Measurements from ENCODE around the gene TRIOBP. TPM values are rescaled to one million over a fixed set of nuclear protein-coding genes. Genes with fewer than 3 reads are reported as not detected.

TRIOBP gene
- total RNA-seq, 1 donor from 2014 or later = 32.9 TPM

DNA sequence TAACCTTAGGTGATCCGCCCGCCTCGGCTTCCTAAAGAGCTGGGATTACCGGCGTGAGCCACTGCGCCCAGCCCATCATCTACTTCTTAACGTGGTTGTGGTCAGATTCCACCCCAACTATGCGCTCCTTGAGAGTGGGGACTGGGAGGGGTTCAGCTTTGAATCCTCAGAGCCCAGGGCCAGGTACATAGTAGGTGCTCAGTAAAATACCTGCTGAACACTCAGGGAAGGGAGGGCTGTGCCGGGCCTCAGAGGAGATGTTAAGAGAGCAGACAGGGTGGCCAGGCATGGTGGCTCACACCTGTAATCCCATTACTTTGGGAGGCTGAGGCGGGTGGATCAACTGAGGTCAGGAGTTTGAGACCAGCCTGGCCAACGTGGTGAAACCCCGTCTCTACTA is 22.6 kb upstream of the TRIOBP start:
- Mint-ChIP-seq H3K36me3 (ENCODE audit: low read depth) (peaks cover 7% of the 10 kb centered on the region), H3K27me3 (ENCODE audit: insufficient read depth) (no peaks in the 10 kb centered on the region), H3K4me1 (ENCODE audit: low read depth) (peaks cover 48% of the 10 kb centered on the region), H3K27ac (peak overlapping the region; percentile 72), H3K4me3 (peak overlapping the region; percentile 65), H3K9me3 (no peaks in the 10 kb centered on the region)
- DNase-seq (ENCODE audit: low spot score) = no peak
- intact Hi-C loops (cut with micrococcal nuclease) = no loop called here

DNA sequence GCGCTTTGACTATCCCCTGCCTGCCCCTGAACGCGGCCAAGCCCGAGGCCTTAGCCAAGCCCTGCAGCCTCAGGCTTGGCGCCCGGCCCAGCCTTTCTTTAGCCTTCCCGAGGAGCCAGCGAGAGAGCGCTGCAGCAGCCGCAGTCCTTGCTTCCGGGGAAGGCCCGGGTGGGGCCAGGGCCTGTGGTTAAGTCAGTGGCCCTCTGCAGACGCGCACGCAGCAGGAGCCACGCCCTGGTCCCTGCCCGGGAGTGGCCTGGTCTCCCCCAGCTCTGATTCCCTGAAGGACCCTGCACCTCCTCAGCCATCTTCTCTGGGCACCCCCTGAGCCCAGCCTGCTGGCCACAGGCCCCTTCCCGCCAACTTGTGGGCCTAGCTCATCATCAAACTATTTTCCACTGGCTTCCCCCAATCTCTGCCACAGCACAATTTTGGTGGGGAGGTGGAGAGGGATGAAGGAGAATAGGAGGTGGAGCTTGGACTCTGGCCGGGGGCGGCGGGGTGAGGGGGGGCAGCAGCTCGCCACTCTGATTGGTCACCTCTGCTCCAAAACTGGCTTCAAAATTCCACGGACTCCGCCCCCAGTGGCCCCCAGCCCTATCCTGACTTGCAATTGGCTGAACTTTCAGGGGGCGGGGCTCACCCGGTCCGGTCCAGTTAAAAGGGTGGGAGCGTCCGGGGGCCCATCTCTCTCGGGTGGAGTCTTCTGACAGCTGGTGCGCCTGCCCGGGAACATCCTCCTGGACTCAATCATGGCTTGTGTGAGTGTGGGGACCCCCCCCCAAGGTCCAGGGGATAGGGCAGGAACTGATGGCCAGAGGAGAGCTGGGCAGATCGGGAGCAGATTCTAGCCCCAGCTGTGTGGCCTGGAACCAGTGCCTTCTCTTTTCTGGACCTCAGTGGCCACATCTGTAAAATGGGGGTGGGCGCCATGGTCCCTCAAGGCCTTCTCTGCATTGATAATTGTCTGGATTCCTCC is 21.6 kb upstream of the TRIOBP start, which contains the start of gene LGALS1:
Gene LGALS1, plus strand, starts transcription at position 686 of the 979 bp plus-strand sequence. Its CDS starts 67 bp downstream, at position 753.
- H3K4me1 Mint-ChIP-seq (ENCODE audit: low read depth) = peaks cover 48% of the 10 kb centered on the region
- peaks cover 11% of the 10 kb centered on the region for H3K36me3 Mint-ChIP-seq (ENCODE audit: low read depth)
- no peaks in the 10 kb centered on the region for H3K9me3 Mint-ChIP-seq
- DNase-seq (ENCODE audit: low spot score) = peak; percentile 73
- intact Hi-C loops (cut with micrococcal nuclease) = loop anchor here (1.0 to 5.0 kb wide), 3 partner anchors 71 to 188 kb away; partner anchors contain the start of gene MFNG
- H3K27ac Mint-ChIP-seq = peak within 1 kb of the TSS; percentile 89
- H3K4me3 Mint-ChIP-seq = peak within 1 kb of the TSS; percentile 82
- no peaks in the 10 kb centered on the region for H3K27me3 Mint-ChIP-seq (ENCODE audit: insufficient read depth)

DNA sequence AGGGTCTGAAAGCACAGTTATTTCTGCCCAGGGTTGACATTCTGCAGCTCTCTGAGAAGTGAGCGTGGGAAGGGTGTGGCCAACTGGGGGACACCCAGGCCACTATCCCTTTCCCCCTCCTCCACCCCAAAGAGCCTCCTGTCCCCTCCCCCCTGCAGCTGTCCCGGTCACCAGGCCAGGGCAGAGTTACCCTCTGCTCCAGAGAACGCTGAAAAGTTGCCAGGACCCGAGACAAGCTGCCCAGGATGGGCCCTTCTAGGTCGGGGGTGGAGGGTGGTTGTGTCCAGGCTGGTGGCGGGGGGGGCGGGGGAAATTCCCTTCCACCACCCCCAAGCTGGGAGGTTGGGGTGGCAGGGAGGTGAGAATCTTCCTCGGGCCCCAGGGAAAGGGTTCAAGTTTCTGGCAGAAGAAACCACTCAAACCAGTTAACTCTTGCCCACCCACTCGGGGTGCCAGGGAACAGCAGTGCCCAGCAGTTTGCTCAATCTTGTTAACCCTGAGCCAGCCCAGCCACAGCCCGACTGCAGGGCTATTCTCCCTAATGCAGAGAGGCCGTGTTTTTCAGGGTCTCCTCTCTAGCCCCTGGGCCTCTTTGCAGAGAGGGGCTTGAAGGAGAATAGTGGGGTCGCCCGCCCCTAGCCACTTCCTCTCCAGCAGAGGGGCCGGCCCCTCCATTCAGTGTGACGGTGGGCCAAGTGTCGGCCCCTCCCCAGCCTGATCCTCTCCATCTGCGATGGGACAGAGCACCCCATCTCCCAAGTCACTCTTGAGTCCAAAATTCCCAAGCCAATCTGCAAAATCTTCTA is 20.7 kb upstream of the TRIOBP start:
- DNase-seq (ENCODE audit: low spot score) = peak; percentile 12
- Mint-ChIP-seq H3K27ac (peak overlapping the region; percentile 89), H3K4me1 (ENCODE audit: low read depth) (peaks cover 50% of the 10 kb centered on the region), H3K27me3 (ENCODE audit: insufficient read depth) (no peaks in the 10 kb centered on the region), H3K36me3 (ENCODE audit: low read depth) (peaks cover 9% of the 10 kb centered on the region), H3K4me3 (peak overlapping the region; percentile 82), H3K9me3 (no peaks in the 10 kb centered on the region)
- intact Hi-C loops (cut with micrococcal nuclease) = loop anchor here (1.0 to 5.0 kb wide), 5 partner anchors 70 to 505 kb away; partner anchors contain the start of genes GCAT, MFNG and PLA2G6

DNA sequence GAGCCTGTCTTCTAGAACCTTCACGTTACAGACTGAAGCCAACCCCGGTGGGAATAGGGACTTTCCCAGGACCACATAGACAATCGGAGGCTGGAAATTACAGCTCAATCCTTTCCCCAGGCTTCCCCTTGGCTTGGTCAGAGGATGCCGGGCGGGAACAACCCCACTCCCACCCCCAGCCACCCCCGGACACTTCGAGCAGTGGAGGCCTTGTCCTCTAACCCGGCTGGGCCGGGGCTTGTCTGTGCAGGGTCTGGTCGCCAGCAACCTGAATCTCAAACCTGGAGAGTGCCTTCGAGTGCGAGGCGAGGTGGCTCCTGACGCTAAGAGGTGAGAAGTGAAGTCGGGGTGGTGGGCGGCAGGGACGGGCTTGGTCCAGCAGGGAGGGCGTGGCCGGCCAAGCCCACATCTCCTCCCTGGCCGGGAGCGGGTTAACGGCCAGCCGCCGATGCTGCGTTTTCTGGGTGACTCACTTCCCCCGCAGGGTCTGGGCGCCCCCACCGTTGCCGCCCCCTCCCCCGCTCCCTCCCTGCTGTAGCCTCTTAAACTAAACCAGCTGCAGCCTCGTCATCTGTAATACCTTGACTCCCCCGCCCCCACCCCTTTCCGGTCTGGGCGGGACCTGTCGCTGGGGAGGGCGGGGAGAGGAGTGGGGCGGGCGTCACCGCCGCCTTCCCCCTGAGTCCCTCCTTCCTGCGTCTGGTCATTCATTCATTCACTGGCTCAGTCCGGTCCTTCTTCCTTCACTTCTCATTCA is 19.9 kb upstream of the TRIOBP start:
- peak; percentile 89 for DNase-seq (ENCODE audit: low spot score)
- H3K4me3 Mint-ChIP-seq = peak overlapping the region; percentile 82
- no peaks in the 10 kb centered on the region for H3K9me3 Mint-ChIP-seq
- H3K36me3 Mint-ChIP-seq (ENCODE audit: low read depth) = peaks cover 9% of the 10 kb centered on the region
- H3K27ac Mint-ChIP-seq = peak overlapping the region; percentile 98
- intact Hi-C loops (cut with micrococcal nuclease) = loop anchor here (1.0 to 5.0 kb wide), 10 partner anchors 9 to 504 kb away; partner anchors contain the start of genes ANKRD54, GCAT, GGA1 and MFNG
- peaks cover 55% of the 10 kb centered on the region for H3K4me1 Mint-ChIP-seq (ENCODE audit: low read depth)
- no peaks in the 10 kb centered on the region for H3K27me3 Mint-ChIP-seq (ENCODE audit: insufficient read depth)

DNA sequence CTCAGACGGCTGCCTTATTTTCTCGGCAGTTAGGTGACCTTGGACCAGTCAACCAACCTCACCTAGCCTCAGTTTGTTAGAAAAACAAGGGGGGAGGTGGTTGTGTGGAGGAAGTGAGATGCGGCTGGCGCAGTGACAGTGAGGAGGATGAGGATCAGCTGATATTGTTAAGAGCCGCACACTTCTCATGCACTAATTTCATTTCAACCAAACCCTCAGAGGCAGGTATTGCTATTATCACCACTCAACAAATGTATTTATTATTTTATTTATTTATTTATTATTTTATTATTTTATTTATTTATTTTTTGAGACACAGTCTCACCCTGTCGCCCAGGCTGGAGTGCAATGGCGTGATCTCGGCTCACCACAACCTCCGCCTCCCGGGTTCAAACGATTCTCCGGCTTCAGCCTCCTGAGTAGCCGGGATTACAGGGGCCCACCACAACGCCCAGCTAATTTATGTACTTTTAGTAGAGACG is 19.3 kb upstream of the TRIOBP start:
- H3K27ac Mint-ChIP-seq = peak overlapping the region; percentile 98
- intact Hi-C loops (cut with micrococcal nuclease) = loop anchor here (1.0 to 5.0 kb wide), 10 partner anchors 9 to 503 kb away; partner anchors contain the start of genes ANKRD54, GCAT, GGA1 and MFNG
- H3K9me3 Mint-ChIP-seq = no peaks in the 10 kb centered on the region
- peaks cover 9% of the 10 kb centered on the region for H3K36me3 Mint-ChIP-seq (ENCODE audit: low read depth)
- peaks cover 49% of the 10 kb centered on the region for H3K4me1 Mint-ChIP-seq (ENCODE audit: low read depth)
- no peaks in the 10 kb centered on the region for H3K27me3 Mint-ChIP-seq (ENCODE audit: insufficient read depth)
- H3K4me3 Mint-ChIP-seq = peak overlapping the region; percentile 82
- DNase-seq (ENCODE audit: low spot score) = no peak

DNA sequence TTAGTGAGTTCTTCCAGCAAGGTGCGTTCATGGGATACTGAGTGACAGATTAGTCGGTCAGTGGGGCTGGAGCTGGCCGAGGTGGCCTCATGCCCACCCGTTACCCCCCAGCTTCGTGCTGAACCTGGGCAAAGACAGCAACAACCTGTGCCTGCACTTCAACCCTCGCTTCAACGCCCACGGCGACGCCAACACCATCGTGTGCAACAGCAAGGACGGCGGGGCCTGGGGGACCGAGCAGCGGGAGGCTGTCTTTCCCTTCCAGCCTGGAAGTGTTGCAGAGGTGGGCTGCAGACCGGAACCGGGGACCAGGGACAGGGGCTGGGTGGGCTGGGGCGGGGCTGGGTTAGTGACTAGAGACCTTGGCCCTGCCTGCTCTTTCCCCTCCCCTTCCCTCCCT is 18.5 kb upstream of the TRIOBP start:
- Mint-ChIP-seq H3K36me3 (ENCODE audit: low read depth) (peaks cover 9% of the 10 kb centered on the region), H3K9me3 (no peaks in the 10 kb centered on the region), H3K27me3 (ENCODE audit: insufficient read depth) (no peaks in the 10 kb centered on the region), H3K4me3 (no peak overlapping the region), H3K4me1 (ENCODE audit: low read depth) (peaks cover 45% of the 10 kb centered on the region), H3K27ac (no peak overlapping the region)
- no peak for DNase-seq (ENCODE audit: low spot score)
- intact Hi-C loops (cut with micrococcal nuclease) = loop anchor here (5.0 kb wide), 2 partner anchors 141 to 191 kb away; partner anchors contain the start of gene MFNG

DNA sequence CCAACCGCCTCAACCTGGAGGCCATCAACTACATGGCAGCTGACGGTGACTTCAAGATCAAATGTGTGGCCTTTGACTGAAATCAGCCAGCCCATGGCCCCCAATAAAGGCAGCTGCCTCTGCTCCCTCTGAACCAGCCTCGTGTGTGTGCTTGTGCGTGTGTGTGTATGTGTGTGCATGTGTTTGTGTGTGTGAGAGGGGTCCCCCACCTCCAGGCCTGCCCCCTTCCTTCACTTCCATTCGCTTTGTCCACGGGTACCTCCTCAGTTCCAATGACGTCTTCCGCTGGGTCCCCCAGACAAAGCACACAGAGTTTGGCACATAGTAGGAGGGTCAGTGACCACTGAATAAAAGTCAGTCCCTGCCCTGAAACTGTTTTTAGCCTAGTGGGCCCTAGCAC is 17.2 kb upstream of the TRIOBP start:
- no peak for DNase-seq (ENCODE audit: low spot score)
- intact Hi-C loops (cut with micrococcal nuclease) = loop anchor here (5.0 kb wide), 2 partner anchors 142 to 192 kb away; partner anchors contain the start of gene MFNG
- Mint-ChIP-seq H3K27ac (peak overlapping the region; percentile 8), H3K9me3 (no peaks in the 10 kb centered on the region), H3K27me3 (ENCODE audit: insufficient read depth) (no peaks in the 10 kb centered on the region), H3K4me3 (peak overlapping the region; percentile 59), H3K36me3 (ENCODE audit: low read depth) (peaks cover 6% of the 10 kb centered on the region), H3K4me1 (ENCODE audit: low read depth) (peaks cover 34% of the 10 kb centered on the region)

DNA sequence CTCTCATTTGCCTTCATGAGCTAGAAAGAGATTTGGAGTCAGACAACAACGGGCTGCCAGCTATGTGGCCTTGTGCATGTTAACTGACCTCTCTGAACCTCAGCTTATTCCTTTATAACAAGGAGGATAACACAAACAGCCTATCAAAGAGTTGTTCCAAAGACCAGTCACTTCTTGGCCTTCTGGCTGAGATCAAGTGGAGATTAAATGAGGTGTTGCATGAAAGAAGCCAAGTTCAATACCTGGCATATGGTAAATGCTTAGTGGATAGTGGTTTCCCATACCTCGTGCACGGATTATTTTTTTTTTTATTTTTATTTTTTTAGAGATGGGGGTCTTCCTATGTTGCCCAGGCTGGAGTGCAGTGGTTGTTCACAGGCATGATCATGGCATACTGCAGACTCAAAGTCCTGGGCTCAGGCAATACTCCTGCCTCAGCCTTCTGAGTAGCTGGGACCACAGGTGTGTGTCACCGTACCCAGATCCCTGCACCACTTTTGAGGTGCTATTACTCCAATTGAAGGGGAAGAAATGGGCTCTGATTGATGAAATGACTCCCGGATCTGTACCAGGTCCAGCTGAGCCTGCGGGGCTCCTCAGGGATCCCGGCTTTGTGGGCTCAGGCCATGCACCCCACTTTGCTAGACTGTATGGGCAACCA is 16.5 kb upstream of the TRIOBP start:
- H3K27me3 Mint-ChIP-seq (ENCODE audit: insufficient read depth) = no peaks in the 10 kb centered on the region
- DNase-seq (ENCODE audit: low spot score) = no peak
- peaks cover 29% of the 10 kb centered on the region for H3K4me1 Mint-ChIP-seq (ENCODE audit: low read depth)
- no peak overlapping the region for H3K4me3 Mint-ChIP-seq
- intact Hi-C loops (cut with micrococcal nuclease) = no loop called here
- no peak overlapping the region for H3K27ac Mint-ChIP-seq
- H3K36me3 Mint-ChIP-seq (ENCODE audit: low read depth) = peaks cover 6% of the 10 kb centered on the region
- H3K9me3 Mint-ChIP-seq = no peaks in the 10 kb centered on the region

DNA sequence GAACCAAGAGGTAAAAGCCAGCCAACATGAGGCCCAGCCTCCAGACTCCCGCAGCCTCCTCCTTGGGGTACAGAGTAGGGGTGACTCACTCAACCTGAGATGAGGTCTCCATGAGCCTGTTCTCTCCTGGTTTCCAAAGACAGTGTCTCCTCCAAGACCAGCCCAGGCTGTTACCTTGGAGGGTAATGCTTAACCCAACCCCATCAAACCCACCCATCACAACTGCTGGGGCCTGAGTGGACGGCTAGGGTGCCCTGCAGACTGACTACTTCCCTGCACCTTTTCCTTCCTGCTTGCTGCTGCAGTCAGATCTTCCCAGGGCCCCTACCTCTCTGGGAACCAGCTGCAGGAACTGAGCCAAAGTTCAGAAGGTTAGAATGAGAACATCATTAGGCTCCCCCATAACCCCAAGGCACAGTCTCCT is 15.8 kb upstream of the TRIOBP start:
- Mint-ChIP-seq H3K4me1 (ENCODE audit: low read depth) (peaks cover 27% of the 10 kb centered on the region), H3K4me3 (no peak overlapping the region), H3K36me3 (ENCODE audit: low read depth) (peaks cover 6% of the 10 kb centered on the region), H3K27ac (no peak overlapping the region), H3K27me3 (ENCODE audit: insufficient read depth) (no peaks in the 10 kb centered on the region), H3K9me3 (no peaks in the 10 kb centered on the region)
- intact Hi-C loops (cut with micrococcal nuclease) = loop anchor here (1.0 kb wide), 3 partner anchors 23 to 58 kb away; partner anchors contain the start of gene PDXP
- no peak for DNase-seq (ENCODE audit: low spot score)

DNA sequence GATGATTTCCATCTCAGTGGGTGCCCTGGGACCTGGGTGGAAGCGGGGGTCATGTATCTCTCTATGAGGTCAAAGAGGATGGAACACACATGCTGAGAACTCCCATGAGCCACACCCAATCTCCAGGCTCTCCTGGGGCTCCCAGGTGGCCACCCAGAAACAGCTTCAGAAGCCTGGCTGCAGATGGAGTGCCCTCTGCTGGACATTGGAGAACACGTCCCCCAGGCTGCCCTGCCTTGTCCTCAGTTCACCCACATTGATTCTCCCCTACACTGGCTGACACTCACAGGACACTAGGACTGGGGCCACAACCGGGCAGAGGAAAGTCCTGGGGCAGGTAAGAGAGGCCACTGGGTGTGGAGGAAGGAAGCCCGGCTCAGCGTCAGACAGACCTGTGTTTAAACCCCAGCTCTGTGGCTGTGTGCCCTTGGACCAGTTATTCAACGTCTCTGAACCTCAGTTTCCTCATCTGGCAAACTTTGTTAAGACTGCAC is 15.2 kb upstream of the TRIOBP start:
- Mint-ChIP-seq H3K36me3 (ENCODE audit: low read depth) (peaks cover 6% of the 10 kb centered on the region), H3K4me3 (no peak overlapping the region), H3K4me1 (ENCODE audit: low read depth) (peaks cover 25% of the 10 kb centered on the region), H3K27me3 (ENCODE audit: insufficient read depth) (no peaks in the 10 kb centered on the region), H3K9me3 (no peaks in the 10 kb centered on the region), H3K27ac (no peak overlapping the region)
- peak; percentile 67 for DNase-seq (ENCODE audit: low spot score)
- intact Hi-C loops (cut with micrococcal nuclease) = loop anchor here (1.0 kb wide), 3 partner anchors 23 to 58 kb away; partner anchors contain the start of gene PDXP
